H1 (cell line): ENCODE data around the gene ATG2B. TPM values are rescaled to one million over a fixed set of nuclear protein-coding genes. Genes with fewer than 3 reads are reported as not detected.

Experiments used
- BRCA1 ChIP-seq: IDR thresholded peaks from 2 replicates; pipeline ENCODE4 v1.6.1; 2012; ENCODE audit warnings: low read depth, low read length, improper control_type of control experiment
- CEBPB ChIP-seq: IDR thresholded peaks from 2 replicates; pipeline ENCODE4 v1.6.1; 2012; ENCODE audit warnings: low read depth, low read length
- SIX5 ChIP-seq: IDR thresholded peaks from 2 replicates; pipeline ENCODE4 v1.6.1; 2011; ENCODE audit warnings: mild to moderate bottlenecking, low read depth, low read length
- SRF ChIP-seq: IDR thresholded peaks from 2 replicates; pipeline ENCODE4 v1.6.1; 2011; ENCODE audit warnings: mild to moderate bottlenecking, low read depth, low read length, moderate library complexity
- TCF12 ChIP-seq: IDR thresholded peaks from 2 replicates; pipeline ENCODE4 v1.6.1; 2011; ENCODE audit warnings: low read depth, mild to moderate bottlenecking, low read length
- polyA plus RNA-seq, 7 experiments: library from polyadenylated mRNA; depleted of rRNA in 3 of 7; stranded (reverse) in 5 of 7; unstranded in 2 of 7; fragments of >200 nt in 5 of 7; fragments of 200-250 nt in 2 of 7; gene quantifications; 1 replicate in 5 of 7; 2 replicates in 1 of 7; 4 replicates in 1 of 7; pipeline versions ENCODE4 v1.2.1 to v1.2.3, GENCODE V29; 2011 to 2013; ENCODE audit warnings: missing spikeins in 2 of 7, mixed read lengths in 2 of 7
- total RNA-seq: library from RNA; stranded (reverse); fragmentation: NEBNext Ultra II Directional; extraction: Animal tissue kit (Norgen Biotek cat#: 25700); gene quantifications from 2 replicates; pipeline ENCODE4 v1.2.1, GENCODE V29; 2021
- TF ChIP-seq, protein P1 (sequence below): IDR thresholded peaks from 2 replicates; pipeline ENCODE4 v1.6.1; 2012; ENCODE audit warnings: inconsistent platforms
- TF ChIP-seq, protein P2 (sequence below), 3 experiments: IDR thresholded peaks; 1 replicate in 2 of 3; 2 replicates in 1 of 3; pipeline versions ENCODE4 v1.5.1 to v1.6.1; 2011; ENCODE audit warnings: low read length in 3 of 3, mild to moderate bottlenecking in 3 of 3, inconsistent platforms in 2 of 3, low read depth in 1 of 3, moderate library complexity in 1 of 3; ENCODE audit not compliant: insufficient read depth in 1 of 3; ENCODE audit errors: control extremely low read depth in 1 of 3

Gene ATG2B
- total and polyA plus RNA-seq, 2 of the 8 experiments (the other 6 are each of a cell fraction or from before 2014, with no cell fraction given) = 4.6 to 14.4 TPM

DNA sequence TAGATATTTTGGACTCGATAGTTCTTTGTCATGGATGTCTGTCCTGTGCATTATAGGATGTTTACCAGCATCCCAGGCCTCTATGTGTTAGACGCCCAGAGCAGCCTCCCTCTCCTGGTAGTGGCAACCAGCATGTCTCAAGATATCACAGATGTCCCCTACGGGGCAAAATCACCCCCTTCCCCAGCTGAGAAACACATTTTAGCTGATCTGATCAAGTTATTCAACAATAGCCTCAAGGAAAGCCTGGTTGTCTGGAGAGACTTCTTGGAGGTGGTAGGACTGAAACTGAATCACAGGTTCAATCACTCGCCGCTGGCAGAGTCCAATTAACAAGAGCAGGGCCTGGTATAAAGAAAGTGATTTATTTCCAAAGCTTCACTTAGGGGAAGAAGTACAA, 89.5 kb downstream of the ATG2B start (continued):
- TF ChIP-seq, protein P1, sequence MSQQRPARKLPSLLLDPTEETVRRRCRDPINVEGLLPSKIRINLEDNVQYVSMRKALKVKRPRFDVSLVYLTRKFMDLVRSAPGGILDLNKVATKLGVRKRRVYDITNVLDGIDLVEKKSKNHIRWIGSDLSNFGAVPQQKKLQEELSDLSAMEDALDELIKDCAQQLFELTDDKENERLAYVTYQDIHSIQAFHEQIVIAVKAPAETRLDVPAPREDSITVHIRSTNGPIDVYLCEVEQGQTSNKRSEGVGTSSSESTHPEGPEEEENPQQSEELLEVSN = no peak
- no peak for TF ChIP-seq SIX5
- no peak for TF ChIP-seq CEBPB
- no peak for TF ChIP-seq SRF
- TF ChIP-seq TCF12 = no peak
- no peak for TF ChIP-seq BRCA1
- TF ChIP-seq, protein P2, sequence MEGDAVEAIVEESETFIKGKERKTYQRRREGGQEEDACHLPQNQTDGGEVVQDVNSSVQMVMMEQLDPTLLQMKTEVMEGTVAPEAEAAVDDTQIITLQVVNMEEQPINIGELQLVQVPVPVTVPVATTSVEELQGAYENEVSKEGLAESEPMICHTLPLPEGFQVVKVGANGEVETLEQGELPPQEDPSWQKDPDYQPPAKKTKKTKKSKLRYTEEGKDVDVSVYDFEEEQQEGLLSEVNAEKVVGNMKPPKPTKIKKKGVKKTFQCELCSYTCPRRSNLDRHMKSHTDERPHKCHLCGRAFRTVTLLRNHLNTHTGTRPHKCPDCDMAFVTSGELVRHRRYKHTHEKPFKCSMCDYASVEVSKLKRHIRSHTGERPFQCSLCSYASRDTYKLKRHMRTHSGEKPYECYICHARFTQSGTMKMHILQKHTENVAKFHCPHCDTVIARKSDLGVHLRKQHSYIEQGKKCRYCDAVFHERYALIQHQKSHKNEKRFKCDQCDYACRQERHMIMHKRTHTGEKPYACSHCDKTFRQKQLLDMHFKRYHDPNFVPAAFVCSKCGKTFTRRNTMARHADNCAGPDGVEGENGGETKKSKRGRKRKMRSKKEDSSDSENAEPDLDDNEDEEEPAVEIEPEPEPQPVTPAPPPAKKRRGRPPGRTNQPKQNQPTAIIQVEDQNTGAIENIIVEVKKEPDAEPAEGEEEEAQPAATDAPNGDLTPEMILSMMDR (IDR thresholded peaks at IDR 0.05; ENCODE audit: control extremely low read depth in 1 of 3, insufficient read depth in 1 of 3, low read depth in 1 of 3, low read length in 3 of 3) = no peak
